AG10803 (cell line): ENCODE data around the gene NINJ2.
A peak's percentile ranks its signal among the peaks of the same experiment; 100 is the strongest.

Experiments used
- DNase-seq: peaks from one replicate; pipeline ENCODE4 v3.0.0; 2010; ENCODE audit warnings: low read depth
- H3K4me3 ChIP-seq: 2 replicates; pipeline ENCODE4 v1.5.1; 2011; ENCODE audit warnings: mild to moderate bottlenecking, low read length, control low read depth
- CTCF ChIP-seq: conservative IDR thresholded peaks from 2 replicates; pipeline ENCODE4 v1.5.1; 2011; ENCODE audit warnings: mild to moderate bottlenecking, low read length, control low read depth, inconsistent platforms

Gene NINJ2

GRCh38 chr12:661720-662486 is 1.3 kb downstream of the NINJ2 start:
- no peak overlapping the region for H3K4me3 ChIP-seq
- DNase-seq = no peak
- TF ChIP-seq CTCF = no peak

- no peak overlapping the region for H3K4me3 ChIP-seq
- no peak for DNase-seq
- no peak for TF ChIP-seq CTCF
These were observed 4.1 kb downstream of the NINJ2 start for GRCh38 chr12:659090-659683.

GRCh38 chr12:650983-651382 is 12.3 kb downstream of the NINJ2 start:
- no peak for DNase-seq
- no peak; the same call in 1 of the 2 replicates for TF ChIP-seq CTCF
- H3K4me3 ChIP-seq = no peak overlapping the region

GRCh38 chr12:647385-648085 is 15.7 kb downstream of the NINJ2 start:
- H3K4me3 ChIP-seq = no peak overlapping the region
- no peak for DNase-seq
- TF ChIP-seq CTCF = no peak

- TF ChIP-seq CTCF = no peak
- no peak overlapping the region for H3K4me3 ChIP-seq
- DNase-seq = peak; percentile 45
These were observed 16.5 kb downstream of the NINJ2 start for GRCh38 chr12:646442-647384.

GRCh38 chr12:645563-646071 is 17.6 kb downstream of the NINJ2 start:
- H3K4me3 ChIP-seq = no peak overlapping the region
- TF ChIP-seq CTCF = no peak
- DNase-seq = peak; percentile 50
